H9 (cell line): ENCODE data around the gene FAIM2. TPM values are rescaled to one million over a fixed set of nuclear protein-coding genes. Genes with fewer than 3 reads are reported as not detected.

ENCODE experiments used
- DNase-seq: peaks from one replicate; pipeline ENCODE4 v3.0.0-alpha.2; 2017
- H2AFZ ChIP-seq: one replicate; pipeline ENCODE4 v1.6.1; 2013; ENCODE audit warnings: mild to moderate bottlenecking, low read length, control low read depth, moderate library complexity
- H2AK5ac ChIP-seq: 2 replicates; pipeline ENCODE4 v1.6.1; 2013; ENCODE audit warnings: low read length, control low read depth, mixed read lengths; ENCODE audit not compliant: insufficient read length
- H2BK120ac ChIP-seq: one replicate; pipeline ENCODE4 v1.6.1; 2013; ENCODE audit warnings: low read depth, mild to moderate bottlenecking, low read length, control low read depth, inconsistent platforms; ENCODE audit not compliant: poor library complexity, severe bottlenecking
- H2BK12ac ChIP-seq: 2 replicates; pipeline ENCODE4 v1.6.1; 2013; ENCODE audit warnings: low read length, control low read depth, mixed read lengths, low read depth; ENCODE audit not compliant: insufficient read length
- H2BK15ac ChIP-seq: 2 replicates; pipeline ENCODE4 v1.6.1; 2013; ENCODE audit warnings: low read depth, low read length, control low read depth
- H2BK20ac ChIP-seq: one replicate; pipeline ENCODE4 v1.6.1; 2013; ENCODE audit warnings: low read depth, mild to moderate bottlenecking, low read length, control low read depth, inconsistent platforms; ENCODE audit not compliant: poor library complexity, severe bottlenecking
- H2BK5ac ChIP-seq: 2 replicates; pipeline ENCODE4 v1.6.1; 2013; ENCODE audit warnings: low read length, control low read depth, mixed read lengths; ENCODE audit not compliant: insufficient read length
- H3K14ac ChIP-seq: 2 replicates; pipeline ENCODE4 v1.6.1; 2013; ENCODE audit warnings: low read length, control low read depth; ENCODE audit not compliant: insufficient read depth
- H3K18ac ChIP-seq: 2 replicates; pipeline ENCODE4 v1.6.1; 2013; ENCODE audit warnings: low read depth, mild to moderate bottlenecking, mixed read lengths, low read length, control low read depth; ENCODE audit not compliant: insufficient read length
- H3K23ac ChIP-seq: 2 replicates; pipeline ENCODE4 v1.6.1; 2013; ENCODE audit warnings: low read length, control low read depth, mixed read lengths, low read depth; ENCODE audit not compliant: insufficient read length
- H3K23me2 ChIP-seq: 2 replicates; pipeline ENCODE4 v1.6.1; 2013; ENCODE audit warnings: low read depth, mild to moderate bottlenecking, mixed read lengths, low read length, control low read depth; ENCODE audit not compliant: insufficient read length, poor library complexity, severe bottlenecking
- H3K27ac ChIP-seq: 2 replicates; pipeline ENCODE4 v1.5.1; 2013; ENCODE audit warnings: low read length, control low read depth, mixed read lengths, low read depth; ENCODE audit not compliant: insufficient read length
- H3K27me3 ChIP-seq: 2 replicates; pipeline ENCODE4 v1.6.1; 2013; ENCODE audit warnings: low read length, control low read depth, inconsistent platforms; ENCODE audit not compliant: insufficient read depth
- H3K4ac ChIP-seq: 2 replicates; pipeline ENCODE4 v1.6.1; 2013; ENCODE audit warnings: low read depth, mild to moderate bottlenecking, control low read depth, inconsistent platforms, low read length, moderate library complexity
- H3K4me1 ChIP-seq: 2 replicates; pipeline ENCODE4 v1.6.1; 2013; ENCODE audit warnings: low read length, control low read depth, inconsistent platforms; ENCODE audit not compliant: insufficient read depth
- H3K4me2 ChIP-seq: 2 replicates; pipeline ENCODE4 v1.6.1; 2013; ENCODE audit warnings: low read length, control low read depth, mixed read lengths; ENCODE audit not compliant: insufficient read length, insufficient read depth
- H3K56ac ChIP-seq: 2 replicates; pipeline ENCODE4 v1.6.1; 2013; ENCODE audit warnings: low read depth, mild to moderate bottlenecking, mixed read lengths, low read length, control low read depth; ENCODE audit not compliant: insufficient read length
- H3K79me1 ChIP-seq: 2 replicates; pipeline ENCODE4 v1.6.1; 2013; ENCODE audit warnings: low read depth, mild to moderate bottlenecking, moderate library complexity, low read length, control low read depth, inconsistent platforms; ENCODE audit not compliant: insufficient read depth, poor library complexity, severe bottlenecking
- H3K79me2 ChIP-seq: 2 replicates; pipeline ENCODE4 v1.6.1; 2013; ENCODE audit warnings: low read length, control low read depth, inconsistent platforms; ENCODE audit not compliant: insufficient read depth
- H3K9ac ChIP-seq: 2 replicates; pipeline ENCODE4 v1.6.1; 2013; ENCODE audit warnings: low read length, control low read depth, mixed read lengths; ENCODE audit not compliant: insufficient read length; ENCODE audit errors: extremely low read depth
- H3K9me3 ChIP-seq: one replicate; pipeline ENCODE4 v1.6.1; 2013; ENCODE audit warnings: low read depth, low read length, inconsistent platforms; ENCODE audit not compliant: control insufficient read depth
- H3T11ph ChIP-seq: one replicate; pipeline ENCODE4 v1.6.1; 2013; ENCODE audit warnings: mild to moderate bottlenecking, low read length, control low read depth, inconsistent platforms
- H4K20me1 ChIP-seq: one replicate; pipeline ENCODE4 v1.6.1; 2013; ENCODE audit not compliant: control insufficient read depth, insufficient read length, insufficient read depth
- H4K5ac ChIP-seq: 2 replicates; pipeline ENCODE4 v1.6.1; 2013; ENCODE audit warnings: low read depth, mild to moderate bottlenecking, mixed read lengths, low read length, control low read depth; ENCODE audit not compliant: insufficient read length
- H4K8ac ChIP-seq: replicated peaks from 2 replicates; pipeline ENCODE4 v1.6.1; 2013; ENCODE audit warnings: low read length, control low read depth, mixed read lengths, low read depth; ENCODE audit not compliant: insufficient read length
- H4K91ac ChIP-seq: 2 replicates; pipeline ENCODE4 v1.6.1; 2013; ENCODE audit warnings: low read depth, mild to moderate bottlenecking, moderate library complexity, mixed read lengths, low read length, control low read depth; ENCODE audit not compliant: insufficient read length
- H3K27ac Mint-ChIP-seq, 3 experiments: 2 replicates in 2 of 3; 3 replicates in 1 of 3; pipeline ENCODE4 v1.8.0; 2020 to 2021; ENCODE audit warnings: mixed read lengths in 3 of 3, mild to moderate bottlenecking in 1 of 3, moderate library complexity in 1 of 3
- H3K27me3 Mint-ChIP-seq: 2 replicates; pipeline ENCODE4 v1.8.0; 2021; ENCODE audit warnings: low read depth, mild to moderate bottlenecking, moderate library complexity, mixed read lengths
- H3K36me3 Mint-ChIP-seq, 3 experiments: 2 replicates in 2 of 3; 3 replicates in 1 of 3; pipeline ENCODE4 v1.8.0; 2020 to 2021; ENCODE audit warnings: low read depth in 3 of 3, mixed read lengths in 3 of 3; ENCODE audit not compliant: insufficient read depth in 1 of 3
- H3K4me1 Mint-ChIP-seq, 2 experiments: 2 replicates each; pipeline ENCODE4 v1.8.0; 2020; ENCODE audit warnings: mixed read lengths in 2 of 2
- H3K4me3 Mint-ChIP-seq, 2 experiments: 2 replicates in 1 of 2; 3 replicates in 1 of 2; pipeline ENCODE4 v1.8.0; 2020 to 2021; ENCODE audit warnings: mild to moderate bottlenecking in 2 of 2, mixed read lengths in 2 of 2, moderate library complexity in 1 of 2
- H3K9me3 Mint-ChIP-seq, 2 experiments: 2 replicates in 1 of 2; 3 replicates in 1 of 2; pipeline ENCODE4 v1.8.0; 2020; ENCODE audit warnings: mild to moderate bottlenecking in 2 of 2, mixed read lengths in 2 of 2, moderate library complexity in 1 of 2
- CTCF ChIP-seq: fragments of 200-600 bp; sonication (generic); conservative IDR thresholded peaks from 3 replicates; pipeline ENCODE4 v1.8.0; 2021; ENCODE audit warnings: antibody characterized with exemption, mild to moderate bottlenecking
- WGBS: extraction: QIAGEN DNeasy Blood & Tissue Kit; methylation state at CpG from one replicate; pipeline ENCODE4 v1.1.7; 2013; ENCODE audit warnings: missing lambda C conversion rate, low lambda C conversion rate, mixed read lengths; ENCODE audit not compliant: insufficient read length; ENCODE audit errors: extremely low coverage; 5-methylcytosine and 5-hydroxymethylcytosine counted together
- total RNA-seq: library from RNA; stranded (reverse); gene quantifications from 2 replicates; pipeline ENCODE4 v1.2.1, GENCODE V29; 2021

Gene FAIM2
- total RNA-seq, 1 experiment from 2014 or later, result 0.42 TPM

DNA sequence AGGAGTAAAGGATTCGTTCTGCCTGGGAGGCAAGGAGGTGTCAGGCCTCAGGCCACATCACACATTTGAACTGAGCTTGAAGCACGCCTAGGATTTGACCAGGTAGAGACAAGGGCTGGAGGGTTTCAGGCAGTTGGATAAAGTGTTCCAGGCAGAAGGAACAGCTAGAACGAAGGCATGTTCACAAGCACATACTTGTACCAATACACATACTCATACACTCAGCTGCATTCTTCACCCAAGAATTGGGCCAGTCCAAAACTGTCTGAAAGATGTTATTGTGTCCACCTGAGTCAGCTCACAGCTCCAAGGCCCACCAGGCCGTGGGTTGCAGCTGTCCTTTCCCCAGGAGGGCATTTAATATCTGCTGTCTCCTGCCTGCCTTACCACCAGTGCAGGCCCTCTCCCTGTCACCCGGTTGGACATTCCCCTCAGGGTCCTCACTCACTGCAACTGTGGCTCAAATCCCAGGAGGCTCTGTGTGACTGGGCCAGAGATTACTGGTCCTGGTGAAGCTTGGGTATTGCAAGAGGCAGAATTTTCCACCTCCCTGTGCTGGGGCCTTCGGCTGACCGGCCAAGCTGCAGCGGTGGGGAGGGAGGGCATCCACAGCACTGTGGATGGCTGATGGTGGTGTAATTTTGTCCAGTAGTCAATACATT, 34.1 kb upstream of the FAIM2 start:
- H3K18ac ChIP-seq, result no peak overlapping the region
- Mint-ChIP-seq H3K4me1 (peaks cover 12 to 19% of the 10 kb centered on the region in 2 experiments), H3K9me3 (no peaks in the 10 kb centered on the region), H3K4me3 (no peak overlapping the region), H3K27me3 (peaks cover 2% of the 10 kb centered on the region; the same call in 1 of the 2 replicates), H3K36me3 (no peaks in the 10 kb centered on the region; a peak in 1 of 7 replicates), H3K27ac (no peak overlapping the region; a peak in 1 of 7 replicates)
- no peaks in the 10 kb centered on the region for H3K27me3 ChIP-seq
- no peak overlapping the region for H3T11ph ChIP-seq
- H2BK12ac ChIP-seq, result no peak overlapping the region
- no peak for DNase-seq
- H2BK15ac ChIP-seq, result no peak overlapping the region
- H3K79me2 ChIP-seq, result no peaks in the 10 kb centered on the region
- H2BK120ac ChIP-seq, result no peak overlapping the region
- H4K8ac ChIP-seq, result no peak overlapping the region
- no peak overlapping the region for H4K91ac ChIP-seq
- H3K4ac ChIP-seq, result no peak overlapping the region
- no peak overlapping the region for H2BK5ac ChIP-seq
- no peak for TF ChIP-seq CTCF
- no peak overlapping the region for H3K14ac ChIP-seq
- no peak overlapping the region for H2AK5ac ChIP-seq
- H3K9me3 ChIP-seq, result no peaks in the 10 kb centered on the region
- H3K4me2 ChIP-seq, result no peak overlapping the region
- H3K4me1 ChIP-seq, result no peaks in the 10 kb centered on the region
- H3K23ac ChIP-seq, result no peak overlapping the region
- H3K9ac ChIP-seq, result no peak overlapping the region
- H3K23me2 ChIP-seq, result no peaks in the 10 kb centered on the region
- H4K5ac ChIP-seq, result no peak overlapping the region
- WGBS, result no CpG with 5 or more reads among the region's 8 CpGs
- H3K27ac ChIP-seq, result no peak overlapping the region
- no peaks in the 10 kb centered on the region for H4K20me1 ChIP-seq
- H3K79me1 ChIP-seq, result no peaks in the 10 kb centered on the region
- H2AFZ ChIP-seq, result no peak overlapping the region
- H3K56ac ChIP-seq, result no peak overlapping the region
- H2BK20ac ChIP-seq, result no peak overlapping the region
